NCI-H128 (cell line): ENCODE measurements around the gene MARK3.
"Not testable (repeated sequence)": the region's sequence is repeated elsewhere in the genome, so short reads cannot be mapped to it uniquely, and the experiment has no call there.

Experiments used
- DNase-seq: peaks from one replicate; lab custom pipeline; 2025; ENCODE audit not compliant: unreplicated experiment; lab: John Stamatoyannopoulos, UW

Gene MARK3

DNA sequence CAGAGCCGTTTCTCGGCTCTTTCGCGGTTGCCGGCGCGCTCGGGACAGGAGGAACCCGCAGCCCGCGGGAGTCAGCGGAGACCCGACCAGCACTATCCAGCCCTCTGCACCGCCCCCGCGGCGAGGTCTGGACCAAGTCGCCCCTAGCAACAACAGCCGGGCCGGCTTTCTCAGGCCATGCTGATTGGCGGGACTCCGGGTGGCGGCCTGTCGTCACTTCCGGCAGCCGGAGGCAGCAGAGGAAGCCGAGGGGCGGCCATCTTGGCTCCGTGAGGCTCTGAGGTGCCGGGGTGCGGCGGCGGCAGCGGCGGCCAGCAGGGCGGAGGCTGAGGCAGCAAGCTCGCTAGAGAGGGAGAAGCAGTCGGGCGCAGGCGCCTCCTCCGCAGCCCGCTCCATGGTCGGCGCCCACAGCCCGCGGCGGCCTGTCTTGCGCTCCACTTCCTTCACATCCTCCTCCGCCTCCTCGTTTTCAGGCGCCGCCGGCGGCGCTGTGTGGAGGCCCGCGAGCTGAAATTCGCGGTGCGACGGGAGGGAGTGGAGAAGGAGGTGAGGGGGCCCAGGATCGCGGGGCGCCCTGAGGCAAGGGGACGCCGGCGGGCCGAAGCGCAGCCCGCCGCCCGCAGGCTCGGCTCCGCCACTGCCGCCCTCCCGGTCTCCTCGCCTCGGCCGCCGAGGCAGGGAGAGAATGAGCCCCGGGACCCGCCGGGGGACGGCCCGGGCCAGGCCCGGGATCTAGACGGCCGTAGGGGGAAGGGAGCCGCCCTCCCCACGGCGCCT is at the start of gene MARK3:
TSS of gene MARK3 (plus strand) at position 264 of the 777 bp plus-strand sequence. CDS start 615 bp downstream, outside the sequence.
- peak; percentile 95 for DNase-seq

DNA sequence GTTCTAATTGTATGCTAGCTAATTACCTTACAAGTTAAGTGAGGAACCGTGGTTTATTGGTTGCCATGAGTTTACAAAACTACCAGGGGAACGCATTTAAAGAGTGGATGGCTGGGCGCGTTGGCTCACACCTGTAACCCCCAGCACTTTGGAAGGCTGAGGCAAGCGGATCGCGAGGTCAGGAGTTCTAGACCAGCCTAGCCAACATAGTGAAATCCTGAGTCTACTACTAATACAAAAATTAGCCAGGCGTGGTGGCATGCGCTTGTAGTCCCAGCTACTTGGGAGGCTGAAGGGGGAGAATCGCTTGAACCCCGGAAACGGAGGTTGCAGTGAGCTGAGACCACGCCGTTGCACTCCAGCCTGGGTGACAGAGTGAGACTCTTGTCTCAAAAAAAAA is 49.0 kb upstream of the MARK3 start:
- DNase-seq = no peak

- no peak for DNase-seq
Observed at GRCh38 chr14:103337794-103338193, 47.4 kb upstream of the MARK3 start.

- no peak for DNase-seq
Observed at GRCh38 chr14:103339561-103339960, 45.7 kb upstream of the MARK3 start.

DNA sequence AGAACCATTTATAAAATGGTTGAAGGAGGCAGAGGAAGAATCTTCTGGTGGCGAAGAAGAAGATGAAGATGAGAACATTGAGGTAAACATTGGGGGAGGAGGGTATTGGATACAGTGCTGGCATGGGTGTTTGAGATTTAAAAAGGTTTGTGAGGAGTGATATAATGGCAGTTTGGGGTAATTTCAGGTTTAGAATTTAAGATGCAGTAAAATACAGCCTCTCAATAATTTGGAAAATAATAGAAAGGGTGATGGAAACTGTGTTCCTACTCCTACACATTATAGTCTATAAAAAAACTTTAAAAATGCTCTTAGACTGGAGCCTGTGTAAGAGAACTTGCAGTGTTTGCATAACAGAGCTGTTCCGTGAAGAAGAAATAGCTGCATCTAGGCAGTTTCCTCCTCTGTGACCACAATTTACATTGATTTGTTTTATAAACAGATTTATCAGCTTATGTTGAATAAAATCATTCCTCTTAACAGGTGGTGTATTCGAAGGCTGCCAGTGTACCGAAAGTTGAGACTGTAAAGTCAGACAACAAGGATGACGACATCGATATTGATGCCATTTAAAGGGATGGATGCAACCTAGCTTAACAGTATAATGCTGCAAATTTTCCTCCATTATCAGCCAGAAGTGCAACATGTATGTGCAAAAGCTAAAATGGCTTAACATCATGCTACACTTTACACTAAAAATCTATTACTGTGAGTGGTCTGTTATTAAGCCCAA is 44.6 kb upstream of the MARK3 start:
- DNase-seq = no peak

DNA sequence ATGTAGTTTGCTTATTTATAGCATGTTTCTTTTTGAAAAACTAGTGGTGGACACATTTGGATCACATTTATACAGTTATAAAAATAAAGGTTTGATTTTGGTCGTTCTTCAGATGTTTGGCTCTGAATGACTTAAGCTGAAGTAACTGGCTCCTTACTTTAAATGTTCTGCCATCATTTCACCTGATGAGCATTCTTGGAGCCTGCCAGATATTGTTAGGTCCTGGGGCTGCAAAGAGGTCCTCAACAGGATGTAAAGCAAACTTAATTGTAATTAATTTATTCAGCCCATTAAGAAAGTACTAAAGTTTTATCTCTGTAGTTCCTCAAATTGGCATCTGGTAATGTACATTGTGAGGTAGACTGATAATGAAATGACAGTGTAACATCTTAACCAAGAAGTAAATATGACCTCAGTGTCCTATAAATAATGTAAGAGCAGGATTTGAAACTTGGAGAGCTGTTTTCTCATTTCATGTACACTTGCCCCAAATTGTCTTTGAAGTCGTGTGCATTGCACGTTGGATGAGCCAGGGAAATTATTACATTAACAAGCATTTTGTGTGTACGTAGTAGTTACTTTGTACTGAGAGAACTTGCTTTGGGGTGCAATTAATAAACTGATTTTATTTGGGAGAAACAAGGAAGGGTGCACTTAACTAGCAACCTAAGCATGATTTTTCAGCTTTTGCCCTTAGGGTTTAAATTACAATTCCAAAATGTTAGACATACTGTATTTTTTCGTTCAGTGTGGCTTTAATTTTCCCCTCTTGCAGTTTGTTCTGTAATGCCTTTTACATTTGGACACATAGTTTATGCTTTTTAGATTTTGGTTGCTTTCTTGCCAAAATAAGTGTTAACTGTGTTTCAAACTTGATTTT is 43.7 kb upstream of the MARK3 start:
- DNase-seq = no peak

- no peak for DNase-seq
Observed at GRCh38 chr14:103343164-103343879, 41.9 kb upstream of the MARK3 start.

DNA sequence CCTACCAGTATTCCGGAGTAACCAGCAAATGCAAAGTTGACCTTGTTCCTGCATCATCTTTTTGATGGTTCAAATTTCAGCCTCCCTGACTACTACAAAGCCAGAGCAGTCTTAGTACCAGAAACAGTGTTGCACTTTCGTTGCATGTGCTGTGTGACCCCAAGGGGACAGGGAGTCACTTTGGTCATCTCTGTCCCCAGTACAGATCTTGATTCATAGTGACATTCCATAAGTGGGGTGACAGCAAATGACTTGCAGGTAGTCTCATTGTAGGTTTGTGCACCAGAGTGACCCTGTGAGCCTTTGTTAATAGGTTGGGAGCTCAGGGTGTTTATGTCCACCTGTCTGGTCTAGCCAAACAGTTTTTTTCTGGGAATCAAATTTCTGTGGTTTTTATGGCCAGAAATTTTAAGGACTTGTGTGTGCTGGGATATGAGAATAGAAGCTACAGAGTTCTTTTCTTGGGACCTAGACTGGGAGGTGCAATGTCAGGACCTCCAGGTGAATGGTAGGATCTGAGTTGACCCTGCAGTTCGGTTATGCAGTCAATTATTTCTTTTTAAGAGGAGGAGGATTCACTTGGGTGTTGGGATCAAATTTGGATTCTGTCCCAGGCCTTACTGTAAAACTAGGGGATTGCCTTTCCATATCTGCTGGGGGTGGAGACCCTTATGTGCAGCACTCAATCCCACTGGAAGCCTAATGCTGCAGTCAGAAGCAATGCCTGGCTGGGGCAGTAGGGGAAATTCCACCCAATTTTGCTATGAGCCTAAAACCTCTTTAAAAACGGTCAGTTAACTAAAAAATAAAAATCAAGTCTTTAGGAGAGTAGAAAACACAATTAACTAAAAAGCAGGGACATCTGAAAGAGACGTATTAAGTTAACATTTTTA is 41.1 kb upstream of the MARK3 start:
- DNase-seq = no peak

- no peak for DNase-seq
Observed at GRCh38 chr14:103346286-103346685, 38.9 kb upstream of the MARK3 start.

DNA sequence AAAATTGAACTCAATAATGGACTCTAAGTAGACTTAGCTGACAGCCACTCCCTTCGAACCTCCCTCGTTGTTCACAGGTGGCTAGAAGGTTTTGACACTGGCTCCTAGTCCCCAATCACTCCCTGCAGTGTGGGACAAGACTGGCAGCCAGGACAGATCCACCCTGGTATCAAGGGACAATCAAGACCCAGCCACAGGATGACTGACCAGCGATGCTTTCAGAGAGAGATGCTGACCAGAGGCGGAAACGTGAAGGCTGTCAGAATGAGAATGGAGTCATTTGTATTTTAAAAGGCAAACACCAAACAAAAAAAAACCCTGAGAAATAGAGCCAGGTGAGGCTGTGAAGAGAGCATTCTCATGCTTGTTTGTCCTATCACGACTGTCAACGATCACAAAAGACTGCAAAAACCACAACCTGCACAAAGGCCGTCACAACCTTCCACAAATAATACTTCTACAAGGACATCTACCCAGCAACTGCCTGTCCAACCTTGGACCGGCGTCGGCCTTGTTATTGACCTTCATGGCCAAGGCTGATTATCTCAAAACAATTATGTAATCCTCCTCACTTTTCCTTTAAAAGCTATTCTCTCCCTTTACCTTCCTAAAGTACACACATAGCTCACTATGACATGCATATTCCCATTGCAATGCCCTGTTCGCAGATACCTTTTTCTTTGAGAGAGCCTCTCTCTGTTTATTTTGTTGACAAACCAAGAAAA is 38.0 kb upstream of the MARK3 start:
- DNase-seq = no peak

DNA sequence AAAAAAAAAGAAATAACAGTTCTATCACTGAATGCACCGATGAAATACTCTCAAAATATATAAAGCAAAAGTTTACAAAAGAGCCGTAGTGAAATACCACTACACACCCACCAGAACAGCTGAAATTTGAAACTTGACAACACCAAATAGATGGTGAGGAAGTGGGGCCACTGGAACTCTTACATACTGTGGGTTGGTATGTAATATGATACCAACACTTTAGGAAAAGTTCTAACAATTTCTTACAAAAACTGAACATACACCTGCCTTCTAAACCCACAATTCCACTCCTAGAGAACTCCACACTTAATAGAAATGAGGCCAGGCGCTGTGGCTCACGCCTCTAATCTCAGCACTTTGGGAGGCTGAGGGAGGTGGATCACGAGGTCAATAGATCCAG is 37.1 kb upstream of the MARK3 start:
- DNase-seq = no peak

- no peak for DNase-seq
Observed at GRCh38 chr14:103349982-103350381, 35.2 kb upstream of the MARK3 start.

DNA sequence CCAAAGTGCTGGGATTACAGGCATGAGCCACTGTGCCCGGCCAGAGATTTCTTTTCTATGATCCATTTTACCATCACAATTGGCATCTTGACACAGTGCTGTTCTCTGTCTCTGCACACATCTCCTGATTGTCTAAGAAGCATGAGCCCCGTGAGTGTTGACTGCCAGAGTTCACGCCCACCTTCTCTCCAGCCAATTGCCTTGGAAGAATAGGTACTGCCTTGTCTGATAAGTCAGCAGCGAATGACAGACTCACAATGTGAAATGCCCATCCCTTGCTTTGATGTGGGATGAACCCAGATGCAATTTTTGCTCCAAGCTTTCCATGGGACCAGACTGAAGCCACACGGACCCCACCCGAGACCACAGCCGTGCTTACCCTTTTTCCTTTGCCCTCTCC is 31.9 kb upstream of the MARK3 start:
- no peak for DNase-seq

- DNase-seq = no peak
Observed at GRCh38 chr14:103354141-103354540, 31.1 kb upstream of the MARK3 start.

DNA sequence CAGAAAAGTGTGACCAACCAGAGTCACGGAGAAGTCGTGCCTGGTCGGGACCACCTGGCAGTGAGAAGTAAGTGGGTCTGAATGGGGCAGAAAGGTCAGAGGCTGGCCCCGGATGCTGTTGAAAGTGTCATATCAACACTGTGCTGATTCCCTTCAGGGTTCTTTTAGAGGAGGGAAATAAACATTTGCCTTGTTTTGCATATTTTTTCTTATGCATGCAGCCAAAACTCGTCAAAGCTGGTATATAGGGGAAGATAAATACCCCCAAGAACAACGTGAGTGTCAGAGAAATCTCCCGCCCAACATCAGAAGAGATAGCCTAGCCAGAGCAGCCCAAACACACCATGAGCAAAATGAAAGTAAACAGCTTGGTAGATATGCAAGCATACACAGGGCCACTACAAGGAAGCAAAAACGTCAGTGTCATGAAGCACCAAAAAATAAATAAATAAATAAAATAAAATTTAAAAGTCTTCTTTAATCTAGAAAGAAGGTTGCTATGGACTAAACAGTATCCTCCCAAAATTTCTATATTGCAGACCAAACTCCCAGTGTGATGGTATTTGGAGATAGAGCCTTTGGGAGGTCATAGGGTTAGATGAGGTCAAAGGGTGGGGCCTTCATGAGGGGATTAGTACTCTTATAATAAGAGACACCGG is 29.1 kb upstream of the MARK3 start:
- no peak for DNase-seq

DNA sequence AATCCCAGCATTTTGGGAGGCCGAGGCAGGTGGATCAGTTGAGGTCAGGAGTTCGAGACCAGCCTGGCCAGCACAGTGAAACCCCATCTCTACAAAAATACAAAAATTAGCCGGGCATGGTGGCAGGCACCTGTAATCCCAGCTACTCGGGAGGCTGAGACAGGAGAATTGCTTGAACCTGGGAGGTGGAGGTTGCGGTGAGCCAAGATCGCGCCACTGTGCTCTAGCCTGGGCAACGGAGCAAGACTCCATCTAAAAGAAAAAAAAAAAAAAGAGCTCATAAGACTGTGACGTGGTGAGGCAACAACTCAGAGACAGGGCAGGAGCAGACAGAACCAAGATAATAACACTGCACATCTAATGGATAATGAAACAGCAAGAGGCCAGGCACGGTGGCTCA is 27.7 kb upstream of the MARK3 start:
- DNase-seq = not testable (repeated sequence)

GRCh38 chr14:103360548-103360947 is 24.7 kb upstream of the MARK3 start:
- no peak for DNase-seq

GRCh38 chr14:103361867-103362266 is 23.3 kb upstream of the MARK3 start:
- no peak for DNase-seq

DNA sequence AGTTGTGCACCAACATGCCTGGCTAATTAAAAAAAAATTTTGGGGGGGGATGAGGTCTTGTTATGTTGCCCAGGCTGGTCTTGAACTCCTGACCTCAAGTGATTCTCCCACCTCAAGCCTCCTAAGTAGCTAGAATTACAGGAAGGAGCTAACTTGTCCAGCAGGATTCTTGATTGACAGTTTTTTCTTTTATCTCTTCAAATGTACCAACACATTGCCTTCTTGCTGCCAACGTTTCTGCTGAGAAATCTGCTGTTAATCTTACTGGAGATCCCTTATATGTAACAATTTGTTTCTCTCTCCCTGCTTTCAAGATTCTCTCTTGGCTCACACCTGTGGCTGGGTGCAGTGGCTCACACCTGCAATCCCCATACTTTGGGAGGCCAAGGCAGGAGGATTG is 22.4 kb upstream of the MARK3 start:
- DNase-seq = no peak
